Stimulated activated naive CD4-positive, alpha-beta T cell treated with Interleukin-2 at 50 U/mL for 16 hours (primary cell): ENCODE measurements around the gene PLD5.

Source experiments
- DNase-seq: peaks from one replicate; lab custom pipeline; 2025; lab: John Stamatoyannopoulos, UW

PLD5 gene

GRCh38 chr1:242524571-242525359 lies at the start of gene PLD5:
TSS of gene PLD5 (minus strand) at chr1:242524697.
- no peak for DNase-seq

- no peak for DNase-seq
Measured at GRCh38 chr1:242569867-242570266, 45.4 kb upstream of the PLD5 start.

GRCh38 chr1:242568666-242569065 lies 44.2 kb upstream of the PLD5 start:
- DNase-seq = no peak

- no peak for DNase-seq
Measured at GRCh38 chr1:242567596-242567995, 43.1 kb upstream of the PLD5 start.

- DNase-seq = no peak
Measured at GRCh38 chr1:242556759-242557158, 32.3 kb upstream of the PLD5 start.

- no peak for DNase-seq
Measured at GRCh38 chr1:242556276-242556675, 31.8 kb upstream of the PLD5 start.

GRCh38 chr1:242554577-242554976 lies 30.1 kb upstream of the PLD5 start:
- DNase-seq = no peak

- DNase-seq = no peak
Measured at GRCh38 chr1:242546849-242547729, 22.6 kb upstream of the PLD5 start.

- DNase-seq = no peak
Measured at GRCh38 chr1:242546441-242546840, 21.9 kb upstream of the PLD5 start.

GRCh38 chr1:242544071-242544470 lies 19.6 kb upstream of the PLD5 start:
- no peak for DNase-seq

- DNase-seq = no peak
Measured at GRCh38 chr1:242542271-242542670, 17.8 kb upstream of the PLD5 start.

- DNase-seq = no peak
Measured at GRCh38 chr1:242535986-242536385, 11.5 kb upstream of the PLD5 start.

GRCh38 chr1:242534753-242535152 lies 10.3 kb upstream of the PLD5 start:
- no peak for DNase-seq

- DNase-seq = no peak
Measured at GRCh38 chr1:242530761-242531160, 6.3 kb upstream of the PLD5 start.

GRCh38 chr1:242525769-242526168 lies 1.3 kb upstream of the PLD5 start:
- DNase-seq = no peak

- no peak for DNase-seq
Measured at GRCh38 chr1:242525360-242525722, 844 bp upstream of the PLD5 start.

GRCh38 chr1:242523719-242524570 lies 552 bp downstream of the PLD5 start:
- DNase-seq = no peak

- DNase-seq = no peak
Measured at GRCh38 chr1:242522996-242523718, 1.3 kb downstream of the PLD5 start.

GRCh38 chr1:242522304-242522945 lies 2.1 kb downstream of the PLD5 start:
- no peak for DNase-seq

- no peak for DNase-seq
Measured at GRCh38 chr1:242515555-242515954, 8.9 kb downstream of the PLD5 start.

GRCh38 chr1:242506724-242507123 lies 17.8 kb downstream of the PLD5 start:
- no peak for DNase-seq
